ENCODE data around the gene DEFB131B.
A peak's percentile ranks its signal among the peaks of the same experiment; 100 is the strongest.
"Not testable (repeated sequence)": the region's sequence is repeated elsewhere in the genome, so short reads cannot be mapped to it uniquely, and the experiment has no call there.

The DEFB131B gene

GRCh38 chr11:71911321-71911985 lies 33.2 kb downstream of the DEFB131B start:
- DNase-seq (ENCODE audit: low read depth), result not testable (repeated sequence)

GRCh38 chr11:71911986-71912340 lies 33.7 kb downstream of the DEFB131B start:
- DNase-seq (ENCODE audit: low read depth), result not testable (repeated sequence)

GRCh38 chr11:71913756-71914526 lies 35.7 kb downstream of the DEFB131B start:
- DNase-seq (ENCODE audit: low read depth), result peak; percentile 42

GRCh38 chr11:71914617-71915189 lies 36.5 kb downstream of the DEFB131B start:
- no peak for DNase-seq (ENCODE audit: low read depth)

- no peak for DNase-seq (ENCODE audit: low read depth)
Measured at GRCh38 chr11:71917646-71918140, 39.4 kb downstream of the DEFB131B start.

GRCh38 chr11:71927820-71928736 lies 49.8 kb downstream of the DEFB131B start, which contains the start of gene XNDC1N:
TSS of gene XNDC1N (minus strand) at chr11:71928594. CDS start at chr11:71923353, 5,241 bp downstream.
- peak; percentile 4 for DNase-seq (ENCODE audit: low read depth)

- DNase-seq (ENCODE audit: low read depth), result peak; percentile 93
Measured at GRCh38 chr11:71928737-71929443, 50.6 kb downstream of the DEFB131B start, which contains the start of gene RNF121. TSS of gene RNF121 (plus strand) at chr11:71929046. CDS start at chr11:71929062, 16 bp downstream.

- no peak for DNase-seq (ENCODE audit: low read depth)
Measured at GRCh38 chr11:71929491-71929890, 51.2 kb downstream of the DEFB131B start.

GRCh38 chr11:71930556-71931244 lies 52.4 kb downstream of the DEFB131B start:
- no peak for DNase-seq (ENCODE audit: low read depth)

- no peak for DNase-seq (ENCODE audit: low read depth)
Measured at GRCh38 chr11:71931245-71931602, 53.0 kb downstream of the DEFB131B start.

GRCh38 chr11:71933141-71933933 lies 55.1 kb downstream of the DEFB131B start:
- DNase-seq (ENCODE audit: low read depth), result no peak
